ENCODE results near the gene FRA10AC1.

FRA10AC1 gene

GRCh38 chr10:93712593-93712992, 10.2 kb upstream of the FRA10AC1 start:
- no peak for TF ChIP-seq CTCF (IDR thresholded peaks at IDR 0.05)
- Histone ChIP-seq H3K4me3 (no peak overlapping the region), H3K27ac (no peak overlapping the region), H3K27me3 (no peaks in the 10 kb centered on the region), H3K4me1 (no peaks in the 10 kb centered on the region), H3K9me3 (no peaks in the 10 kb centered on the region), H3K36me3 (no peaks in the 10 kb centered on the region)
- DNase-seq = no peak
- intact Hi-C loops (cut with DNase I; ENCODE audit: low total_unique reads) = no loop called here

GRCh38 chr10:93711891-93712290, 9.5 kb upstream of the FRA10AC1 start:
- no peaks in the 10 kb centered on the region for H3K36me3 ChIP-seq
- no peak overlapping the region for H3K4me3 ChIP-seq
- no peak for TF ChIP-seq CTCF (IDR thresholded peaks at IDR 0.05)
- H3K4me1 ChIP-seq = no peaks in the 10 kb centered on the region
- H3K9me3 ChIP-seq = no peaks in the 10 kb centered on the region
- intact Hi-C loops (cut with DNase I; ENCODE audit: low total_unique reads) = no loop called here
- H3K27me3 ChIP-seq = no peaks in the 10 kb centered on the region
- no peak overlapping the region for H3K27ac ChIP-seq
- DNase-seq = no peak

- intact Hi-C loops (cut with DNase I; ENCODE audit: low total_unique reads) = no loop called here
- H3K4me1 ChIP-seq = no peaks in the 10 kb centered on the region
- H3K27me3 ChIP-seq = no peaks in the 10 kb centered on the region
- DNase-seq = no peak
- no peak overlapping the region for H3K4me3 ChIP-seq
- TF ChIP-seq CTCF (IDR thresholded peaks at IDR 0.05) = no peak
- H3K9me3 ChIP-seq = no peaks in the 10 kb centered on the region
- no peaks in the 10 kb centered on the region for H3K36me3 ChIP-seq
- no peak overlapping the region for H3K27ac ChIP-seq
These were observed 8.0 kb upstream of the FRA10AC1 start for GRCh38 chr10:93710333-93710909.

GRCh38 chr10:93707623-93708022, 5.2 kb upstream of the FRA10AC1 start:
- H3K4me3 ChIP-seq = no peak overlapping the region
- no peaks in the 10 kb centered on the region for H3K36me3 ChIP-seq
- intact Hi-C loops (cut with DNase I; ENCODE audit: low total_unique reads) = no loop called here
- H3K4me1 ChIP-seq = peaks cover 0 to 8% (median 2%) of the 10 kb centered on the region in 4 donors
- no peaks in the 10 kb centered on the region for H3K27me3 ChIP-seq
- DNase-seq = no peak
- H3K27ac ChIP-seq = no peak overlapping the region
- TF ChIP-seq CTCF (IDR thresholded peaks at IDR 0.05) = no peak
- H3K9me3 ChIP-seq = no peaks in the 10 kb centered on the region

- intact Hi-C loops (cut with DNase I; ENCODE audit: low total_unique reads) = no loop called here
- no peak for DNase-seq
- no peaks in the 10 kb centered on the region for H3K9me3 ChIP-seq
- H3K27me3 ChIP-seq = no peaks in the 10 kb centered on the region
- H3K4me1 ChIP-seq = peaks cover 0 to 26% (median 5%) of the 10 kb centered on the region in 4 donors
- H3K27ac ChIP-seq = no peak overlapping the region
- TF ChIP-seq CTCF (IDR thresholded peaks at IDR 0.05) = no peak
- H3K36me3 ChIP-seq = peaks cover 0 to 2% (median 0%) of the 10 kb centered on the region in 3 donors
- H3K4me3 ChIP-seq = no peak overlapping the region
These were observed 2.1 kb upstream of the FRA10AC1 start for GRCh38 chr10:93704451-93704850.

GRCh38 chr10:93703841-93704240, 1.4 kb upstream of the FRA10AC1 start:
- H3K4me3 ChIP-seq = peak overlapping the region in 1 of 2 donors; percentile 57
- H3K36me3 ChIP-seq = peaks cover 0 to 8% (median 3%) of the 10 kb centered on the region in 3 donors
- H3K9me3 ChIP-seq = no peaks in the 10 kb centered on the region
- TF ChIP-seq CTCF (IDR thresholded peaks at IDR 0.05) = no peak
- intact Hi-C loops (cut with DNase I; ENCODE audit: low total_unique reads) = loop anchor here (2.0 kb wide), 2 partner anchors 51 to 113 kb away; no protein-coding TSS in a partner anchor
- H3K27me3 ChIP-seq = no peaks in the 10 kb centered on the region
- peak overlapping the region in 1 of 2 donors; percentile 85 for H3K27ac ChIP-seq
- DNase-seq = no peak
- H3K4me1 ChIP-seq = peaks cover 0 to 26% (median 5%) of the 10 kb centered on the region in 4 donors

All from tibial artery (tissue), 4 donors.